Panc1 (cell line): Measurements from ENCODE around the gene COL6A5. TPM values are rescaled to one million over a fixed set of nuclear protein-coding genes. Genes with fewer than 3 reads are reported as not detected.

Source experiments
- ATAC-seq: fragments of 200-7000 bp; cut with Tn5 transposase; 2 replicates; pipeline ENCODE4 v1.9.1; 2020; ENCODE audit warnings: mild to moderate bottlenecking, moderate library complexity
- BruUV-seq: library from RNA; stranded (reverse); fragments of 400-500 nt; replicated peaks from 2 replicates; lab custom pipeline; 2021; lab: Mats Ljungman, UMichigan
- CTCF ChIA-PET: fragments of 300-600 bp; sonication (Branson Sonifier 250); formaldehyde crosslinking; loops from one replicate; lab custom pipeline; 2022; ENCODE audit warnings: antibody characterized with exemption; lab: Charles Lee
- POLR2A ChIA-PET: fragments of 300-600 bp; sonication (Branson Sonifier 250); formaldehyde crosslinking; loops from one replicate; lab custom pipeline; 2022; ENCODE audit warnings: antibody characterized with exemption; lab: Charles Lee
- DNase-seq: peaks from one replicate; pipeline ENCODE4 v3.0.0-alpha.2; 2010; ENCODE audit warnings: low read depth, low spot score
- H3K27ac ChIP-seq: 2 replicates; pipeline ENCODE4 v1.5.1; 2011; ENCODE audit warnings: mild to moderate bottlenecking, low read length, inconsistent platforms
- H3K27me3 ChIP-seq: fragments of 200-500 bp; sonication (Bioruptor generic); 2 replicates; pipeline ENCODE4 v1.6.0; 2014; ENCODE audit warnings: low read length, inconsistent platforms; ENCODE audit not compliant: control insufficient read depth, insufficient read depth
- H3K36me3 ChIP-seq: fragments of 200-500 bp; sonication (Bioruptor generic); 2 replicates; pipeline ENCODE4 v1.5.1; 2014; ENCODE audit warnings: inconsistent platforms, mild to moderate bottlenecking, low read length, moderate library complexity; ENCODE audit not compliant: control insufficient read depth, insufficient read depth
- H3K4me1 ChIP-seq: 2 replicates; pipeline ENCODE4 v1.5.1; 2011; ENCODE audit warnings: inconsistent platforms, mild to moderate bottlenecking, low read length, moderate library complexity; ENCODE audit not compliant: control insufficient read depth, insufficient read depth
- H3K4me3 ChIP-seq, 2 experiments: 2 replicates each; pipeline ENCODE4 v1.5.1; 2011 to 2012; ENCODE audit warnings: low read depth in 2 of 2, low read length in 2 of 2, mild to moderate bottlenecking in 2 of 2, inconsistent platforms in 1 of 2, moderate library complexity in 1 of 2
- H3K9me3 ChIP-seq: fragments of 200-500 bp; sonication (Bioruptor generic); 2 replicates; pipeline ENCODE4 v1.5.1; 2014; ENCODE audit warnings: low read depth, mild to moderate bottlenecking, inconsistent platforms, low read length, moderate library complexity; ENCODE audit not compliant: control insufficient read depth, insufficient read depth
- POLR2AphosphoS5 ChIP-seq: IDR thresholded peaks from 2 replicates; pipeline ENCODE4 v1.6.1; 2012; ENCODE audit warnings: mild to moderate bottlenecking, low read depth, low read length, moderate library complexity
- REST ChIP-seq, 2 experiments: IDR thresholded peaks; 2 replicates each; pipeline ENCODE4 v1.6.1; 2011 to 2012; ENCODE audit warnings: low read depth in 2 of 2, control low read depth in 1 of 2, low read length in 1 of 2, mild to moderate bottlenecking in 1 of 2, moderate library complexity in 1 of 2; ENCODE audit not compliant: insufficient read depth in 1 of 2
- SIN3A ChIP-seq: IDR thresholded peaks from 2 replicates; pipeline ENCODE4 v1.6.1; 2012; ENCODE audit warnings: low read depth, mild to moderate bottlenecking, low read length, moderate library complexity, borderline replicate concordance; ENCODE audit not compliant: insufficient read depth
- TCF7L2 ChIP-seq: IDR thresholded peaks from 2 replicates; pipeline ENCODE4 v1.6.1; 2011; ENCODE audit warnings: mild to moderate bottlenecking, low read depth, low read length, inconsistent platforms
- in situ Hi-C: cut with HindIII; loops from 2 replicates; pipeline ENCODE4 v1.10.0; 2016; ENCODE audit warnings: low sequenced_read_pairs, low pct_unique_long_range_greater_than_20kb
- intact Hi-C: fragments of 100-400 bp; cut with micrococcal nuclease; formaldehyde crosslinking; loops from one replicate; pipeline ENCODE4 v1.10.0; 2022; ENCODE audit not compliant: unreplicated experiment
- total RNA-seq: library from RNA; stranded (reverse); gene quantifications from one replicate; pipeline ENCODE4 v1.2.1, GENCODE V29; 2021; ENCODE audit not compliant: unreplicated experiment
- TF ChIP-seq, protein P1 (sequence below): fragments of 450-650 bp; IDR thresholded peaks from 2 replicates; pipeline ENCODE4 v1.5.1; 2017; ENCODE audit warnings: mild to moderate bottlenecking

COL6A5 gene
- total RNA-seq, 1 experiment from 2014 or later = not detected

GRCh38 chr3:130465521-130465920, 120.0 kb downstream of the COL6A5 start:
- POLR2A ChIA-PET = no interaction called here
- in situ Hi-C loops (no loop called here), intact Hi-C loops (no loop called here)
- no peaks in the 10 kb centered on the region for H3K9me3 ChIP-seq
- no peaks in the 10 kb centered on the region for H3K36me3 ChIP-seq
- no peak overlapping the region for H3K27ac ChIP-seq
- no peak overlapping the region for H3K4me3 ChIP-seq
- CTCF ChIA-PET = no interaction called here
- no peak for TF ChIP-seq REST (IDR thresholded peaks at IDR 0.05; ENCODE audit: insufficient read depth in 1 of 2, low read depth in 2 of 2, low read length in 1 of 2)
- TF ChIP-seq, protein P1, sequence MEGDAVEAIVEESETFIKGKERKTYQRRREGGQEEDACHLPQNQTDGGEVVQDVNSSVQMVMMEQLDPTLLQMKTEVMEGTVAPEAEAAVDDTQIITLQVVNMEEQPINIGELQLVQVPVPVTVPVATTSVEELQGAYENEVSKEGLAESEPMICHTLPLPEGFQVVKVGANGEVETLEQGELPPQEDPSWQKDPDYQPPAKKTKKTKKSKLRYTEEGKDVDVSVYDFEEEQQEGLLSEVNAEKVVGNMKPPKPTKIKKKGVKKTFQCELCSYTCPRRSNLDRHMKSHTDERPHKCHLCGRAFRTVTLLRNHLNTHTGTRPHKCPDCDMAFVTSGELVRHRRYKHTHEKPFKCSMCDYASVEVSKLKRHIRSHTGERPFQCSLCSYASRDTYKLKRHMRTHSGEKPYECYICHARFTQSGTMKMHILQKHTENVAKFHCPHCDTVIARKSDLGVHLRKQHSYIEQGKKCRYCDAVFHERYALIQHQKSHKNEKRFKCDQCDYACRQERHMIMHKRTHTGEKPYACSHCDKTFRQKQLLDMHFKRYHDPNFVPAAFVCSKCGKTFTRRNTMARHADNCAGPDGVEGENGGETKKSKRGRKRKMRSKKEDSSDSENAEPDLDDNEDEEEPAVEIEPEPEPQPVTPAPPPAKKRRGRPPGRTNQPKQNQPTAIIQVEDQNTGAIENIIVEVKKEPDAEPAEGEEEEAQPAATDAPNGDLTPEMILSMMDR = no peak
- TF ChIP-seq TCF7L2 = no peak
- TF ChIP-seq POLR2AphosphoS5 = no peak
- ATAC-seq (no peak), DNase-seq (no peak)
- 0 out of 2 replicates have a peak, but pooled peaks cover 2% of the 10 kb centered on the region for H3K27me3 ChIP-seq
- BruUV-seq = no TSS peak
- H3K4me1 ChIP-seq = no peaks in the 10 kb centered on the region

DNA sequence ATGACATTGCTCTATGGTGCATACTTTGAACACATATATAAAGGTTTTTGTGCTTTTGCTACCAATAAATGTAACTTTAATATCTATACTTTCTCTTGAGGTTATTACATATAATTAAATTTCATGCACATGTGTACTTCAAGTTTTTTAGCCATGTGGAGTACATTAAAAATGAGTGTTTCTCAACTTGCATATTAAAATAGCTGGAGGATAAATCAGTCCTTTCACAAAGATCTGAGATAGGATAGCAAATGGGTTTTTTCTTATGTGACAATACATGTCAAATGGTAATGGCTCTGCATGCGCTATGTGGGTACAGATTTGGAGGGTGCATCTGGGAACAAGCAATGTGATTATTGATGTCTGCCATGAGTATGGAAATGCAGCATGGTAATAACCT, 122.8 kb downstream of the COL6A5 start:
- POLR2A ChIA-PET = no interaction called here
- no peak for ATAC-seq
- TF ChIP-seq, protein P1 = no peak
- TF ChIP-seq TCF7L2 (no peak), REST (IDR thresholded peaks at IDR 0.05; ENCODE audit: insufficient read depth in 1 of 2, low read depth in 2 of 2, low read length in 1 of 2) (no peak), POLR2AphosphoS5 (no peak), SIN3A (no peak)
- in situ Hi-C loops (no loop called here), intact Hi-C loops (no loop called here)
- Histone ChIP-seq H3K27me3 (no peaks in the 10 kb centered on the region), H3K4me1 (no peaks in the 10 kb centered on the region), H3K4me3 (no peak overlapping the region), H3K36me3 (no peaks in the 10 kb centered on the region), H3K9me3 (no peaks in the 10 kb centered on the region), H3K27ac (no peak overlapping the region)
- BruUV-seq = no TSS peak
- CTCF ChIA-PET = no interaction called here
- DNase-seq = no peak
